ENCODE measurements around the gene GALNT2. TPM values are rescaled to one million over a fixed set of nuclear protein-coding genes. Genes with fewer than 3 reads are reported as not detected.

GALNT2 gene
- total RNA-seq, 1 experiment from 2014 or later, result 47.0 TPM

DNA sequence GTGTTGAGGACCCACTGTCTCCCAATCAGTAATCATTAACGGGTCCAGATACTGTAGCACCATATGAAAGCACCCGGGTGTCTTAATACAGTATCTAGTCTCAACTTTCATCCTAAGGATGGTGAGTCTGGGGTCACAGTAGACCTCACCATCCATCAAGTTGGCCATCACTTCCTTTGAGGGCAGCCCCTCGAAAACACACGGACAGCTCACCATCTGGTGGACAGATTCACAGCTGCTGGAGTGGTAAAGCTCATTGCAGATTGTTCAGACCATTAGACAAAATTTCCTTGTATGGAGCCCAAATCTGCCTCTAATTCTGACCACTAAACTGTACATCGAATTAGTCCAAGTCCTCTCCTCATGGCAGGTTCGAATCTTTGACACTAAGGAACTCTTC lies 236.0 kb downstream of the GALNT2 start:
- no peak for DNase-seq (ENCODE audit: extremely low read depth, low read depth)

DNA sequence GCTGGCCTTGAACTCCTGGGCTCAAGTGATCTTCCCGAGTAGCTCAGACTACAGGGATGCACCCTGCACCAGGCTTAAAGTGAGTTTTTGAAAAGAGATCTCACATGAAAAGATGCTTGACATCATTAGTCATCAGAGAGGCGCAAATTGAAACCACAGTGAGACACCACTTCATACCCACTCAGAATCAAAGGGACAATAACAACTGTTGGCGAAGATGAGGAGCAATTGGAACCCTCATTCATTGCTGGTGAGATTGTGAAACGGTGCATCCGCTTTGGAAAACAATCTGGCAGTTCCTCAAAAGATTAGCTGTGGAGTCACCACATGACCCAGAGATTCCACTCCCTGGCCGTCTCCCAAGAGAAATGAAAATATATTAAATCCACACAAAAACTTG lies 236.8 kb downstream of the GALNT2 start:
- DNase-seq (ENCODE audit: extremely low read depth, low read depth), result no peak

DNA sequence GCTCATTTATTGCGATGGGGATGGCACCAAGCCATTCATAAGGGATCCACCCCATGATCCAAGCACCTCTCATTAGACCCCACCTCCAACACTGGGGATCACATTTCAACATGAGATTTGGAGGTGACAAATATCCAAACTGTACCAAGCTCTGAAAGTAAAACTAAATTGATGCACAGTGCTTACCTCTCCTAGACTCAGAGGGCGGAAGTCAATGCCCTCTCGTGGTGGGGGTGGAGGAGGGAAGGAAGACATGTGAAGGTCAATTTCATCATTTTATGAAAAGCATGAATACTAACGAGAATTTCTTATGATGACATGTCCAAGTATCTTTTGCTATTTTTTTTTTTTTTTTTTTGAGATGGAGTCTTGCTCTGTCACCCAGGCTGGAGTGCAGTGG lies 239.1 kb downstream of the GALNT2 start:
- no peak for DNase-seq (ENCODE audit: extremely low read depth, low read depth)

DNA sequence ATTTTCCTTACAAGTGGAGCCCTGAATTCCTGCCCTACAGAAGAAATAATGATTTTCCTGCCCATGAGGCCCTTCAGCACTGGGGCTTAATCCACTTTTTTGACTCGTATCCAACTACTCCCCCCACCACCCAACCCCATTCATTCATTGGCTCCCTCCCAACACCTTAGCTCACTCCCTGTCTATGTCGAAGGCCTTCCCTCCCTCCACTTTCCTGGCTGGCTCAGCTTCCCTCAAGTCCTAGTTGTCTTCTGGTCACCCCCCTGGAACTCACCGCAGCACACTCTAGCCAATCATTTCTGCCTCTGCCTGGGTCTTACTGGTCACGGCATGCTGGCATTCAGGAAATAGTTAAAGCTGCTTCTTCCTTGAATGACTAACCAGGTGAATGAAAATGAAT lies 240.2 kb downstream of the GALNT2 start:
- no peak for DNase-seq (ENCODE audit: extremely low read depth, low read depth)

DNA sequence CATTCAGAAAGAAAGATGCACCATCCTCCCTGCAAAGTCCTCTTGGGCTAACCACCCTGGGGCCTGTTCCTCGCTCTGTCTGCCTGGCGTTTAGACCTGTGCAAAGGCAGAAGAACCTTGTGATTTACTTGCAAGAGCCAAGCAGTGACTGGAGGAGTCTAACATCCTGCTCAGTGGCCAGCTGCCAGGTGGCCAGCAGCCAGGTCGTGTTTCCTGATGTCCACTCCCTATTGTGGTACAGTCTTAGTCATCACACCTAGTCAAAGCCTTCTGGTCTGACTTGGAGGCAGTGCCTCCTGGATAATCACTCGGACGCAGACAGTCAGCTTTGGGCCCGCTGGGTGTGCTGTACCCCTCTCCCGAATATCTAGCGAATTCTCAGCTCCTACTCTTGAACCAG lies 241.0 kb downstream of the GALNT2 start:
- DNase-seq (ENCODE audit: extremely low read depth, low read depth), result peak; percentile 20

DNA sequence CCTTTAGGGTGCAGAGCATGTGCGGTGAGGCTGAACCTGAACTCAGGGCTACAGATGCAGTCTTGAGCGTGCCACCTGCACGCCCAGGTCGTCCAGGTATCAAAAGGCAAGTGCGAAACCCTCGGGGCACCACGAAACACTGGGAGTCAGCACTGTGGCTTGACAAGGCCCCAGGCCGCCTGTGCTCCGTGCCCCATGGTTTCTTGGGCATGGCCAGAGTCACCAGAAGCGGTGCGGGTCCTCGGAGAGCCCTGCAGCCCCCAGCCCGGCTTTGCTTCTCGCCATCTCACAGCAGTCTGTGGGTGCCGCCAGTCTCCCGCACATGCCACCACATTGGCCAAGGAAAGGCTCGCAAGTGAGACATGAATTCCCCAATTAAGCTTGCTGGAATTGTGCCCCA lies 241.8 kb downstream of the GALNT2 start:
- DNase-seq (ENCODE audit: extremely low read depth, low read depth), result no peak

DNA sequence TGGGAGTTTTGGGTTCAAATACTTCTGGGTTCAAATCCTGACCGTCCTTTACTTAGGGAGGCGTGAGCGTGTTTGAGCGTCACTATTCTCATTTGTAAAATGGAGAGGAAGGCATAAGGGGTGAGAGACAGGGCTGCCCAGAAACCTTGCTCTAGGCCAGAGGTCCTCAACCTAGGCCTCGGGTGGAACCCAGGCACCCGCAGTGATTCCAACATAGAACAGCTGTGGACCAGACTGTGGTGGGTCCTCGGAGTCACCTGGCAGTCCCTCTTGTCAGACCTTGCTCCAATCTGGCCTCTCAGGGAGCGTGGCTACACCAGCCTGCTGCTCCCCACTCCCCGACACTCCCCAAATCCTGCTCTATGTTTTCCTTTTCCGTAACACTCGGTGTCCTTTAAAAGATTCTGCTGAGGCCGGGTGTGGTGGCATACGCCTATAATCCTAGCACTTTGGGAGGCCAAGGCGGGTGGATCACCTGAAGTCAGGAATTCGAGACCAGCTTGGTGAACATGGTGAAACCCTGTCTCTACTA lies 242.7 kb downstream of the GALNT2 start:
- DNase-seq (ENCODE audit: extremely low read depth, low read depth), result no peak

DNA sequence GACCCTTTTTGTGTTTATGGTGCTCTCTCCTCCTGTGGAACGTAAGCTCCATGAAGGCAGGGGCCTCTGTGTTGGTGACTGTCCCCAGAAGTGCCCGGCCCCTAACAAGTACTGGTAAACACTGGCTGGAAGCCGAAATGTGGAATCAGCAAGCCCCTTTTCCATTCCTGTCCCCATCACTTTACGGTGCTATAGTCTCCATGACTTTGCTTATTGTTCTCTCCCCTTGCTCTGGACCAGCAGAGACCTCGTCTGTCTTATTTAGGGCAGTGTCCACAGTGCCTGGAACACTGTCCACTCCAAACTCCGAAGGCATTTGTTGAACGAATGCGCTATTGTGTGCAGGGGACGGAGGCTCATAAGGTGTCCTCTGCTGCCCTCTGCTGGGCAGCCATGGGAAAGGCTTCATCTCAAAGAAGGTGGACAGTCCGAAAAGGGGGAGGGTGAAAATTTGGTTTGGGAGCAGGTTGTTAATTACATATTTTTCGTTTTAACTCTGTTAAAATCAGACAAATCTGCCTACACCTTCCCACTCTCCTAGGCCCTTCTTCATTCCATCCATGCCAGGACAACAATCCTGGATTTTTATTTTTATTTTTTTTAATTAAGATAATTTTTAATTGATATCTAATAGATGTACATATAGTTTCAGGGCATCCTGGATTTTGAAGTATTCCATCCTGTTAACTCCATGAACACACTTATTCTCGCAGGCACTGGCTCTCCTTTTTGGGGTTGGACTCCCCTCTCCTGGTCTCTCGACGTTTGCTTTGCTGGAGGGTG lies 243.5 kb downstream of the GALNT2 start:
- peak; percentile 85 for DNase-seq (ENCODE audit: extremely low read depth, low read depth)

DNA sequence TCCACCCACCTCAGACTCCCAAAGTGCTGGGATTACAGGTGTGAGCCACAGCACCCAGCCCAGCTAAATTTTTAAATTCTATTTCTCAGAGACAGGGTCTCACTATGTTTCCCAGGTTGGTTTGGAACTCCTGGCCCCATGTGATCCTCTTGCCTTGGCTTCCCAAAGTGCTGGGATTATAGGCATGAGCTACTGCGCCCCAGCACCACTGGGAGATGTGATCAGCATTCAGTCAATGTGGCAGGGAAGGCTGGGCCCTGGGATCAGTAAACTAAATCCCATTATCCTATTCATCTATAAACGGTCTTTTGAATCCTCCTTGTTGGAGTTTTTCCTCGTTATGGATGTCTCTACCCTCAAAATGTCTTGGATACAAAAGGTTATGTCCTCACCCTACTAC lies 245.6 kb downstream of the GALNT2 start:
- no peak for DNase-seq (ENCODE audit: extremely low read depth, low read depth)

DNA sequence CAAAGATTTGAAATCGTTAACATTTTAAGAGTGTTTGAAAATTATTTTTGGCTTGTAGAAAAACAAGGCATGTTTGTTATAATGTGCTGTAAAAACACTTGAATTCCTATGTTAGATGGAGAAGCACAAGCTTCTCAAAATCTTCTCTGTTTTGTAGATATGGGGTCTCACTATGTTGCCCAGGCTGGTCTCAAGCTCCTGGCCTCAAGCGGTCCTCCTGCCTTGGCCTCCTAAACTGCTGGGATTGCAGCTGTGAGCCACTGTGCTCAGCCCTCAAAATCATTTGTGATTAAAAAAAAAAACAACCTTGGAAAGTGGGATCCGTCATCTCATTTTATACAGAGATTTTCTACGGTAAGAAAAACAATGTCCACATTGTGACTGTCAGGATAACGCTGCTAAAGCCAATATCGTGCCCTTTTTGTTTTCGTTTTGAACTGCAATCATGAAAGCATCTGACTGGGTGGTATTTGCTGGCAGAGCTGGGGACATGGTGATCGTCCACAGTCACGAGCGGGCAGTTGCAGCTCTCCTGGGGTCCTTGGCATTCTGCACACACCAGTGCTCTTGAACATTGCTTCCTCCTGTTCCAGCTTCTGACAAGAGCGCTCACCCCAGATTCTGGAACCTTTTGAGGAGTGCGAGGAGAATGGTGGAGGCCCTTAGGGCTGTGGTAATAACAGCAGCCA lies 246.6 kb downstream of the GALNT2 start:
- no peak for DNase-seq (ENCODE audit: extremely low read depth, low read depth)

DNA sequence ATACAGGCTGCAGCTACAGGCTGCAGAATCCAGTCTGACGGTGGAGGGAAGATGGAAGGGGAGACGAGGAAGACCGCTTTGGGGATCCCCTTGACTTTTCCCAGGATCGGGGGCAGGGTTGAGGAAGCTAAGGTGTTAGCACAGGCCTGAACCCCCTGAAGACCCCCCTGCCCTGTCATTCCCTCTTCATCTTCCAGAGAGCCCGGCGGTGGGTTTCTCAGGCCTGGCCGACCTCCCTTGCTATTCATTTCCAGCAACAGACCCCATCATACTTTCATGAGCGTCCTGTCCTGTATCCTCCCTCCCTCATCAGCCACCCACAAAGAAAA lies 247.1 kb downstream of the GALNT2 start:
- no peak for DNase-seq (ENCODE audit: extremely low read depth, low read depth)

DNA sequence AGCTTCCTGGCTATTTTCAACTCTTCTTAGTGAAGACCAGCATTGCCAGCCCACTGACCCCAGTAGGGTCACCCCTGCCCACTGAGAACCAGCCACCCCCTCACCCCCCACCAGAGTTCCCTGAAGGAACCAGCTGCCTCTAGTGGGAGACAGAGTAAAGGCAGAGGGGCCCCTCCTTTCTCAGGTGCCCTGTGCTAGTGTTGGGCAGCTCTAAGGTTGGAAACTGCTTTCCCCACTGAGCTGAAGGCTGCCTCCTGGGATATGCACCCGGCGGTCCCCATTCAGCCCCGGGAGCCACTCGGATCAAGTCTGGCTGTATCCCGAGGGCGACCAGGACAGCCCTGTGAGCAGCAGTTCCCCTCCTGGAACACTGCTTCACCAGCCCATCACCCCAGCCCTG lies 248.1 kb downstream of the GALNT2 start:
- no peak for DNase-seq (ENCODE audit: extremely low read depth, low read depth)

DNA sequence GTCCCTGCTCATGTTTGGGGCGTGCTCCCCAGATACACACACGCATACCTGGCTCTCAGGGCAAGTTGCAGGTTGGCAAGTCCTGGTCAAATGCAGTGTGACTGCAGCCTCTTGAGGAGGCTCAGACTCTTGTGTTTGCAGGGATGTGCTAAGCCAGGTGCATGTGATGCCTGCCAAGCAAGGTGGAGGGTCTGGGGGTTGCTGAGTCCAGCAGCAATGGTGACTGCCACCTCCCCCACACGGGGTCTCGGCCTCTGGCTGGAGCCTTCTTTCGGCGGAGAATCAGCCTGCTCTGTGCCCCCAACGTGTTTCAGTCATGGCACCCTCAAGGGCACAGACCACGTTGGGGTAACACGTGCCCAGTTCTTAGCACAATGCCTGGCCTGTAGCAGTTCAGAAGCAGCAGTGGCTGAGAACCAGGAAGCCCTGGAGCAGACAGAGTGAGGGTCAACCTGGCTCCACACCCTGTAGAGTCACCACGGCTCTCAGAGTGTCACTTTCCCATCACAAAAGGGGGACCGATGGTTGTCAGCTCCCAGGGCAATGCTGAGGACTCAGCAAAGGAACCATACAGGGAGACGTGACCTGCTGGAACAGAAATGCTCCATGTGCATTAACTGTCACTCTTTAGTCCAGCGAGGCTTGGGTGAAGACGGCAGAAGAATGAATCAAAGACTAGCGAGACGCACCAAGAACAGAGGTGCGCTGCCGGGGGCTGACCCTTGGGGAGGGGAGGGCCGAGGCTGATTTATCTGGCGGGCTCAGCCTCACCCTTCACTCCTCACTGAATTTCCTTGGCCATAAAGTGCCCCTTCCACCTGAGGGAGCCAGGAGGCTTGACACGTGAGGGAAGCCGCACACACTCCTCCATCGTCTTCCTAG lies 250.1 kb downstream of the GALNT2 start:
- DNase-seq (ENCODE audit: extremely low read depth, low read depth), result no peak

DNA sequence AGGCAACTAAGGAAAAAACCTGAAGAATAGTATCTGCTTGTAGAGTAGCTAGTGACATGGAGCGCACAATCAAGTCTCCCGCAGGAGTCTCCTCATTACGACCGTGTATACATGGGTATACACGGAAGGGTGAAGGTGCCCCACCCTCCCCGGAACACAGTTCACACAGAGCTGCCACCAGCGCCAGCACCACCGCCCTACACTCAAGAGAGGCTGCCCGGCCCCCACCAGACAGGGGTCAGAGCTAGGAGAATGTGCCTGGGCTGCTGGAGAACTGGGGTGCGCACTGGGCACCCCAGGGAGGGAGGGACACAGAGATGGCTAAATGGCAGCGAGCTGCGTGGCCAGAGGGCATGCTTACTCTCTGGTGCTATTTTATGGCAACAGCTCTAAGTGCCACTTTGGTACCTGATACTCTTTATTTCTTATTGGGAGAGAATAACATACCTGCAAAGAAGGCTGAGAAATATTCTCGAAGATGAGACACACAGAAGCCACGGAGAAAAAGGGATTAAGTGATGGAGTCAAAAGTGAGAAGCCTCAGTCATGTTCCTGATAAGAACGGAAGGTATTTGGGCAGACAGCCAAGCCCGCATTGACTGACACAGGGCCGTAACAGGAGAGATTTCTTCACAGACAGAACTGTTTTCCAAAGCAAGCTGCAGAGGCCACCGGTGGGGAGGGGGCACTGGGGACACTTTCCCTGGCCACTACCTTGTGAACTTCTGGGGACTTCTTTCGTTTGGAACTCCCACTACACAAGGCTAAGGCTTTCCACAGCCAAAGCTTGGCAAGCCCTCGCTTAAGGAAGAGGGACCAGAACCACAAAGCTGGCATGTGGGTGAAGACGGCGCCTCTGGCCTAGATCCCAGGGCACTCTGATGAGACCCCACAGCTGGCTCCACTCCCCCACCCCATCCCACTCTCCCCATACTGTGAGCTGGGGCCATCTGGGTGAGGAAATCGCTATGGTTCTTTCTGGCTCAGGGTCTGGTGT lies 251.1 kb downstream of the GALNT2 start:
- DNase-seq (ENCODE audit: extremely low read depth, low read depth), result no peak

DNA sequence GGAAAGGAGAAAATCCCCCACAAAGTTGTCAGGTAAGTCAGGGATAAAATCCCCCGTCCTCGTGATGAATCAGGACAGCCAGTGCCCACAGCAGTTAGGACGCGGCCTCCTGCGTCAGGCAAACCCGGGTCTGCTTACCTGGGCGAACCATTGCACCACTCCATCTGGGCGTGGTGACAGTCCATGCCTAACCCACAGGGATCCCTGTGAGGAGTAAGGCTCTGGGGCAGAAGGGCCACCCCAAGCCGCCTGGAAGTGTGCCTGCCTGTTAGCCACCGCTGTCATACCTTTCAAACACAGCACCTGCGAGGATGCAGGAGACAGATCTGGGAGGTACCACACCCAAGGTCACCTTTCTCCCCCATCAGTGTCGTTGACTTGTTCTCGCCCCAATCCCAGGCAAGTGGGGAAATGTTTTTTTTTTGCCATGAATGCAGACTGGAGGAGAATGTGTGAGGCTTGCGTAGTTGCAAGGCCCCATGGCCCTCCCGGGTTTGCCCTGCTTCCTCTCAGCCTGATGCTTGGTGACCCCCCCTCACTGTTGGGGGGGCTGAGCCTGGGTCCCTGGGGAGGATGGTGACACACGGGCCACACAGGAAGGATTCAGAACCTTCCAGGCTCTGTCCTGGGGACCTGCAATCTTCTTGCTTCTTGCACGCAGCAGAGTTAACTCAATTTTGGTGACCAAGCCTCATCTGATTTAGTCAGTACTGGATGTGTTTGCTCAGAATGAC lies 252.1 kb downstream of the GALNT2 start:
- DNase-seq (ENCODE audit: extremely low read depth, low read depth), result no peak

DNA sequence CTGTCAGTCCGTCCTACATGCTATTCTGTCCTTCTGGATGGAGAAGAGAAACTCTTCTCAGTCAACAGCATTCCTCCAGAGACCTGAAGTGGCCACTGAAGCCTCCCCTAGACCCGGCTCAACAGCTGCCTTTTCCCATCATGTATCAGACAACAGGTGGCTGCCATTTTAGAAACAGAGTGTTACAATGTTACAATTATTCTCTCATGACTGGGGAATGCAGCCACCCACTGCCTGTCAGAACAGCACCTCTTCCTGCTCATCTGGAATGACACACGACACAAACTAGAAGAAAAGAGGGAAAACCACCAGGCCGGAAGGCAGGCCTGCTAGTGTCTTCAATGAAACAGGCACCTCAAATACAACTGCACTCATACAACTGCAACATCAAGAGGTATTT lies 253.8 kb downstream of the GALNT2 start:
- DNase-seq (ENCODE audit: extremely low read depth, low read depth), result no peak

DNA sequence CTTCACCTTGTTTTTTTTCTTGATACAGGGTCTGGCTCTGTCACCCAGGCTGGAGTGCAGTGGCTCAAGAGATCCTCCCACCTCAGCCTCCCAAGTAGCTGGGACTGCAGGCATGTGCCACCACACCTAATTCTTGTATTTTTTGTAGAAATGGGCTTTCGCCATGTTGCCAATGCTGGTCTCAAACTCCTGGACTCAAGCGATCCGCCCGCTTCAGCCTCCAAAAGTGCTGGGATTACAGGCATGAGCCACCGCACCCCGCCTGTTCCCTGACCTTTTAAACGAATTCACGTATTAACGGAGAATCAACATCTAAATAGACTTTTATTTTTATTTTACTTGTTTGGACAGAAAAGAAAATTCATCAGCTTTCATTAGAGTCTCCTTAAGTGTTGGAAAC lies 254.3 kb downstream of the GALNT2 start:
- DNase-seq (ENCODE audit: extremely low read depth, low read depth), result no peak

DNA sequence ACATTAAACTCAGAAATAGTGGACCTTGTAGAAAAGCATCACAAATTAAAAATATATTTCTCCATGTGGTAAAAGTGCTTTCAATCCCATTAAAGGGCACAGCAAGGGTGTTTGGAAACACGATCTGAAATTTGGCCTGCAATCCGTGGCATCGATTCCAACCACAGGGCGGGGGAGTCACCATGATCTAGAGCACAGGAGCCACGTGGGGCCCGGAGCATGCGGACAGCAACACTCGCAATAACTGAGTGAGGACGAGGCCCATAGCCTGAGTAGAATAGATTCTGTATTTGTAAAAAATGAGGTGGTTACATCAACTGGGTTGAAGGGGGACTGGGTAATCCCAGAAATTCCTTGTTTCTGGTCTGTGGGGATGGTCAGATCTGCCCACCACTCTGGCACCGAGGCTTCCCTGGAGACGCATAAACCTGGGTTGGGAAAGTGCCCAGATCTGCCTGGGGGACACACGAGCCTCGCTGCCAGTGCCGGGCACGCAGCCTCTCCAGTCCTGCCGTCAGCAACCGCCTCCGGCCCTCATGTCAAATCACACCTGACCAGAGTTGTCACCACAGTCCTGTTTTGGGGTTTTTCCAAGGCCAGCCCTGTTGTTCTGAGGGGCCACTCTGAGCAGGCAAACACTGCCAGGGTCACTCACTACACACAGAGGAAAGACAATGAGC lies 254.8 kb downstream of the GALNT2 start:
- no peak for DNase-seq (ENCODE audit: extremely low read depth, low read depth)

DNA sequence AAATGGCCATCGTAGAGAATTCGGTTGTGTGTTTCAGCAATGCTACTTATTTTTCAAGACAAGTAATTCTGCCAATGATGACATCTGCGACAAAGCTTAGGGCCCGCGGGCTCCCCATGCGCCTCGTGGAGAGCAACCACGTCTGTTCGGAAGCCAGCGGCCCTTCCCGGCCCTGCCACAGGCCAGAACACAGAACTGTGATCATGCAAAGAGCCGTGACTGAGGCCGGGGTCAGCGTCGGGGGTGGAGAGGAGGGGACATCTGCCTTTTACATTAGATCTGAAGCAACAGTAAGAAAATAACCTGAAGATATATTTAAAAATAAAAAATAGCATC lies 255.4 kb downstream of the GALNT2 start:
- no peak for DNase-seq (ENCODE audit: extremely low read depth, low read depth)
